ENCODE data around the gene BMP8B.
A peak's percentile ranks its signal among the peaks of the same experiment; 100 is the strongest.

Gene BMP8B

DNA sequence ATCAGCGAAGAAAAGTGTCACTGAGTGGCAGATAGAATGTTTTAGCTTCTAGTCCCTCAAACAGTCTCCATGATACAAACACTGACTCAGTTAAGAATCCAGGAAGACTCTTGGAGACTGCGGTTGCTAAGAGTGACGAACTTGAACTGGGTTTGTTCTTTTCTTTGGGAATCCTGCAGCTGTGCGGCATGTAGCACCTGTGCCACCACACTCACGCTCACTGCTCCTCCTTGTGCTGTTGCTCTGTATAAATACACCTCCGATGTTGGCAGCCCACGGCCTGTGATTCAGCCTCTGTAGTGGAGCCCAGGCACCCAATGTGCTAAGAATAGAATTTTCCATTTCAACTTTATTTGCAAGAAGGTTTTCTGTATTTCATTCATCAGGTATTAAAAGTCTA lies 55.5 kb downstream of the BMP8B start:
- DNase-seq (ENCODE audit: low spot score) (no peak), ATAC-seq (ENCODE audit: low read depth) (peak; percentile 64)
- Histone ChIP-seq H3K4me3 (ENCODE audit: severe bottlenecking) (no peak overlapping the region), H3K9me3 (ENCODE audit: severe bottlenecking) (no peaks in the 10 kb centered on the region), H3K4me1 (ENCODE audit: insufficient read depth, poor library complexity, severe bottlenecking) (no peaks in the 10 kb centered on the region), H3K27ac (ENCODE audit: poor library complexity, severe bottlenecking) (no peak overlapping the region), H3K36me3 (ENCODE audit: low read depth) (no peaks in the 10 kb centered on the region), H3K27me3 (ENCODE audit: insufficient read depth, poor library complexity, severe bottlenecking) (no peaks in the 10 kb centered on the region)
- TF ChIP-seq, protein P1, sequence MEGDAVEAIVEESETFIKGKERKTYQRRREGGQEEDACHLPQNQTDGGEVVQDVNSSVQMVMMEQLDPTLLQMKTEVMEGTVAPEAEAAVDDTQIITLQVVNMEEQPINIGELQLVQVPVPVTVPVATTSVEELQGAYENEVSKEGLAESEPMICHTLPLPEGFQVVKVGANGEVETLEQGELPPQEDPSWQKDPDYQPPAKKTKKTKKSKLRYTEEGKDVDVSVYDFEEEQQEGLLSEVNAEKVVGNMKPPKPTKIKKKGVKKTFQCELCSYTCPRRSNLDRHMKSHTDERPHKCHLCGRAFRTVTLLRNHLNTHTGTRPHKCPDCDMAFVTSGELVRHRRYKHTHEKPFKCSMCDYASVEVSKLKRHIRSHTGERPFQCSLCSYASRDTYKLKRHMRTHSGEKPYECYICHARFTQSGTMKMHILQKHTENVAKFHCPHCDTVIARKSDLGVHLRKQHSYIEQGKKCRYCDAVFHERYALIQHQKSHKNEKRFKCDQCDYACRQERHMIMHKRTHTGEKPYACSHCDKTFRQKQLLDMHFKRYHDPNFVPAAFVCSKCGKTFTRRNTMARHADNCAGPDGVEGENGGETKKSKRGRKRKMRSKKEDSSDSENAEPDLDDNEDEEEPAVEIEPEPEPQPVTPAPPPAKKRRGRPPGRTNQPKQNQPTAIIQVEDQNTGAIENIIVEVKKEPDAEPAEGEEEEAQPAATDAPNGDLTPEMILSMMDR (IDR thresholded peaks at IDR 0.05; ENCODE audit: poor library complexity, severe bottlenecking): no peak

DNA sequence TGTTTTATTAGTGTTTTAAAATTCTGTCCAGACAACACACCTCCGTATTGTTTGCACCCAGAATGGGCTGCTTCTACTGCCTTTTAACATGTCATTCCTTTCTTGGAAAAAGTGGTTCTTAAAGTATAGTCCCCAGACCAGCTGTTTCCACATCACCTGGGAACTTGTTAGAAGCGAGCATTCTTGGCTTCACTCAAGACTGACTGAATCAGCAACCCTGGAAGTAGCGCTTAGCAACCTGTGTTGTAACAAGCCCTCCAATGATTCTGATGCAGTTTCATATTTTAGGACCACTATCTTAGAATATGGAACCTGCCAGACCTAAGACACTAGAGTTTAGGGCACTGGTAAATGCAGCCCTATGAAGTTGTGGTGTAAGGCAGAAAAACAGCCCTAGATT lies 55.9 kb downstream of the BMP8B start:
- Histone ChIP-seq H3K4me3 (ENCODE audit: severe bottlenecking) (no peak overlapping the region), H3K4me1 (ENCODE audit: insufficient read depth, poor library complexity, severe bottlenecking) (no peaks in the 10 kb centered on the region), H3K9me3 (ENCODE audit: severe bottlenecking) (no peaks in the 10 kb centered on the region), H3K27me3 (ENCODE audit: insufficient read depth, poor library complexity, severe bottlenecking) (no peaks in the 10 kb centered on the region), H3K27ac (ENCODE audit: poor library complexity, severe bottlenecking) (no peak overlapping the region), H3K36me3 (ENCODE audit: low read depth) (no peaks in the 10 kb centered on the region)
- DNase-seq (ENCODE audit: low spot score): no peak
- TF ChIP-seq, protein P1 (IDR thresholded peaks at IDR 0.05; ENCODE audit: poor library complexity, severe bottlenecking): no peak
- no peak for ATAC-seq (ENCODE audit: low read depth)

DNA sequence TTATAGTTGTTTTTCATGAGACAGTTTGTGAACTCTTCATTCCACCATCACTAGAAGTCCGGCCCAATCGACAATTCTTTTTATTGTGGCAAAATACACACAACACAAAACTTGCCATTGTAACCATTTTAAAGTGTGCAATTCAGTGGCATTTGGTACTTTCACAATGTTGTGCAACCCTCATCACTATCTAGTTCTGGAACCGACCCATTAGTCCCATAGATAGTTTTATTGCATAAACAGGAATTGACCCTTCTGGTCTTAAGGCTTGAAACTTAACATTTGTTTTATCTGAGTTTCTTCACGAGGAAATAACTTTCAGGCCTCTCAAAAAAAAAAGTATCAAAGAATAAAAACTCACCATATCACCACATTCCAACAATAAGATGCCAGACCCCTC lies 58.8 kb downstream of the BMP8B start:
- no peak overlapping the region for H3K4me3 ChIP-seq (ENCODE audit: severe bottlenecking)

DNA sequence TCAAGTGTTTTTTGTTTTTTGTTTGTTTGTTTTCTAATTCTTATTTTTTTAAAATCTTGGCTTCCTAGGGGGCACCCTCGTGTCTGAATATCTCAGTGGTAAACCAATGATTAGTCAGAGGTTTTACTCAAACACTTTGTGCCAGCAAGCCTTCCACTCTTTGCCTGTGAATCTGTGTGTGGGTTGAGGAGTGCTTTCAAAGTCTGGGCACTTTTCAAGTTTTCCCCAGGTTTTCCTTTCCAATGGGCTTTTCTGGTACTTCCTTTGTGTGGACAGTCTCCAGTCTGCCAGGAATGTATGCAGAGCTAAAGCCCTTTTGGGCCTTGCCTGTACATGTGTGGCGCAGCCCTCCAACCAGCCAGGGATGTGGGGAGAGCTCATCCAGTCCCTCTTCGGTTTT lies 59.6 kb downstream of the BMP8B start:
- Histone ChIP-seq H3K27ac (ENCODE audit: poor library complexity, severe bottlenecking) (no peak overlapping the region), H3K9me3 (ENCODE audit: severe bottlenecking) (no peaks in the 10 kb centered on the region), H3K27me3 (ENCODE audit: insufficient read depth, poor library complexity, severe bottlenecking) (no peaks in the 10 kb centered on the region), H3K4me1 (ENCODE audit: insufficient read depth, poor library complexity, severe bottlenecking) (no peaks in the 10 kb centered on the region), H3K4me3 (ENCODE audit: severe bottlenecking) (no peak overlapping the region), H3K36me3 (ENCODE audit: low read depth) (no peaks in the 10 kb centered on the region)
- DNase-seq (ENCODE audit: low spot score) (no peak), ATAC-seq (ENCODE audit: low read depth) (no peak)
- TF ChIP-seq, protein P1 (IDR thresholded peaks at IDR 0.05; ENCODE audit: poor library complexity, severe bottlenecking): no peak

More for the DNA sequence above, 58.8 kb downstream of the BMP8B start:
- Histone ChIP-seq H3K27ac (ENCODE audit: poor library complexity, severe bottlenecking) (no peak overlapping the region), H3K27me3 (ENCODE audit: insufficient read depth, poor library complexity, severe bottlenecking) (no peaks in the 10 kb centered on the region), H3K36me3 (ENCODE audit: low read depth) (no peaks in the 10 kb centered on the region), H3K4me1 (ENCODE audit: insufficient read depth, poor library complexity, severe bottlenecking) (no peaks in the 10 kb centered on the region), H3K9me3 (ENCODE audit: severe bottlenecking) (no peaks in the 10 kb centered on the region)
- DNase-seq (ENCODE audit: low spot score) (no peak), ATAC-seq (ENCODE audit: low read depth) (no peak)
- TF ChIP-seq, protein P1 (IDR thresholded peaks at IDR 0.05; ENCODE audit: poor library complexity, severe bottlenecking): no peak

DNA sequence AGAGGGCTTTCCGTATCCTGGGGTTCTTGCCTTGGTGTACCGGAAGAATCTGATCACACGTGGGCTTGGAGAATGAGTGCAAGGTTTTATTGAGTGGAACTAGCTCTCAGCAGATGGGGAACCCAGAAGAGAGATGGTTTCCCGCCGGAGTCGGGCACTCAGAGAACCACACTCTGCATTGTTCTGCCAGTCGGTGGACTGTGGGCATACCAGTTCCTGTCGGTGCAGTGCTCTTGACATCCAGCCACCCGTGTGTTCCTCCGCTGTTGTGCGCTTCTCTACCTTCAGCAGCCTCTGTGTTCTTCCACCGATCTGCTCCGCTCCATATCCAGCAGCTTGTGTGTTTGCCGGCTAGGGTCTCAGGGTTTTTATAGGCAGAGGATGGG lies 60.7 kb downstream of the BMP8B start:
- ATAC-seq (ENCODE audit: low read depth) (no peak), DNase-seq (ENCODE audit: low spot score) (no peak)
- TF ChIP-seq, protein P1 (IDR thresholded peaks at IDR 0.05; ENCODE audit: poor library complexity, severe bottlenecking): no peak
- H3K36me3 ChIP-seq (ENCODE audit: low read depth): no peaks in the 10 kb centered on the region
- H3K9me3 ChIP-seq (ENCODE audit: severe bottlenecking): no peaks in the 10 kb centered on the region
- H3K27me3 ChIP-seq (ENCODE audit: insufficient read depth, poor library complexity, severe bottlenecking): no peaks in the 10 kb centered on the region
- H3K4me3 ChIP-seq (ENCODE audit: severe bottlenecking): no peak overlapping the region
- H3K4me1 ChIP-seq (ENCODE audit: insufficient read depth, poor library complexity, severe bottlenecking): no peaks in the 10 kb centered on the region
- no peak overlapping the region for H3K27ac ChIP-seq (ENCODE audit: poor library complexity, severe bottlenecking)
